GM21576 (cell line): ENCODE results near the gene FAM78A.
"Not testable (repeated sequence)": the region's sequence is repeated elsewhere in the genome, so short reads cannot be mapped to it uniquely, and the experiment has no call there.

Experiments
- ATAC-seq: cut with Tn5 transposase; IDR thresholded peaks from one replicate; pipeline ENCODE4 v1.9.1; 2021; ENCODE audit warnings: mild to moderate bottlenecking, moderate library complexity; ENCODE audit not compliant: unreplicated experiment

The FAM78A gene

GRCh38 chr9:131216806-131217205 lies 59.5 kb downstream of the FAM78A start:
- ATAC-seq, result no peak

- no peak for ATAC-seq
Measured at GRCh38 chr9:131214876-131215275, 61.4 kb downstream of the FAM78A start.

- ATAC-seq, result no peak
Measured at GRCh38 chr9:131214286-131214856, 61.9 kb downstream of the FAM78A start.

GRCh38 chr9:131211920-131212319 lies 64.4 kb downstream of the FAM78A start:
- ATAC-seq, result not testable (repeated sequence)
